Measurements from ENCODE around the gene ARL6IP1.
"Not testable (repeated sequence)": the region's sequence is repeated elsewhere in the genome, so short reads cannot be mapped to it uniquely, and the experiment has no call there.

GRCh38 chr16:18772171-18772570 lies 29.2 kb downstream of the ARL6IP1 start:
- TF ChIP-seq CTCF (IDR thresholded peaks at IDR 0.05); MAX (IDR thresholded peaks at IDR 0.05; ENCODE audit: low read depth); RXRA (IDR thresholded peaks at IDR 0.05; ENCODE audit: borderline replicate concordance, low read depth); GATA2 (CRISPR knock-in tag; IDR thresholded peaks at IDR 0.05); MXI1 (IDR thresholded peaks at IDR 0.05; ENCODE audit: low read depth, low read length); SMC3 (IDR thresholded peaks at IDR 0.05; ENCODE audit: low read depth, low read length); JUND (IDR thresholded peaks at IDR 0.05); RCOR1 (IDR thresholded peaks at IDR 0.05; ENCODE audit: low read length); PBX3 (IDR thresholded peaks at IDR 0.05); TAF1 (IDR thresholded peaks at IDR 0.05; ENCODE audit: borderline replicate concordance, low read depth, low read length): not testable (repeated sequence)
